Lower leg skin (tissue), 3 donors: ENCODE data around the gene RPL22.

Source experiments
- POLR2A ChIP-seq, 2 donors: fragments of 450-650 bp; IDR thresholded peaks; one replicate each; pipeline ENCODE4 v1.6.1; 2016 to 2017; ENCODE audit warnings: antibody characterized with exemption in 2 of 2, mild to moderate bottlenecking in 1 of 2, moderate library complexity in 1 of 2
- TF ChIP-seq, protein P1 (sequence below), 3 donors: fragments of 450-650 bp; IDR thresholded peaks; one replicate each; pipeline ENCODE4 v1.5.1; 2016; ENCODE audit warnings: antibody characterized with exemption in 3 of 3, mild to moderate bottlenecking in 3 of 3, moderate library complexity in 2 of 3

DNA sequence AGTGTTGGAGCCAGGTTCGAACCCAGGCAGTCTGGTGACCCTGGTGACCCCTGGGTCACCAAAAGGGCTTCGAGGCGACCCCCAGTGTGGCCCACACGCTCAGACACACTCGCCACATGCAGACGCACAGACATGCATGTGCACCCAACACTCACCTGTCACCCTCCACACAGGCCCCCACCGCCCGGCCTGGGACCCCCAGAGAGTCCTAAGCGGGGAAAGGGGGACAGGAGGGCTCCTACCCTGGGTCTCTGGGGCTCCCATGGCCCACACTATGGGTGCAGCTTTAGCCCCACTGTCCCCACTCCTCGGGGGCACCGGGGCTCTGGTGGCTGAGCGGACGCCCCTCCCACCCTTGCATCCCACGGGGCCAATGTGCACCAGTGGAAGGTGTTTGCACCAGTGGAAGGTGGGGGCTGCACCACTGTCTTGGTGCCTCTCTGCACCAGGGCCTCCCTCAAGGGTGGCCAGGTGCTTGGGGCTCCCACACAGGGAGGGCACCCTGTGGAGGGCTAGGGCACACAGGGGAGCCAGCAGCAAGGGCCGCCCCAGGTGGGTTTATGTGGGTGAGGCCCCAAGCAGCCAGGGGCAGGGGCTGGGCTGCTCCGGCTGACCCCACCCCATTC, 29.2 kb downstream of the RPL22 start:
- TF ChIP-seq, protein P1, sequence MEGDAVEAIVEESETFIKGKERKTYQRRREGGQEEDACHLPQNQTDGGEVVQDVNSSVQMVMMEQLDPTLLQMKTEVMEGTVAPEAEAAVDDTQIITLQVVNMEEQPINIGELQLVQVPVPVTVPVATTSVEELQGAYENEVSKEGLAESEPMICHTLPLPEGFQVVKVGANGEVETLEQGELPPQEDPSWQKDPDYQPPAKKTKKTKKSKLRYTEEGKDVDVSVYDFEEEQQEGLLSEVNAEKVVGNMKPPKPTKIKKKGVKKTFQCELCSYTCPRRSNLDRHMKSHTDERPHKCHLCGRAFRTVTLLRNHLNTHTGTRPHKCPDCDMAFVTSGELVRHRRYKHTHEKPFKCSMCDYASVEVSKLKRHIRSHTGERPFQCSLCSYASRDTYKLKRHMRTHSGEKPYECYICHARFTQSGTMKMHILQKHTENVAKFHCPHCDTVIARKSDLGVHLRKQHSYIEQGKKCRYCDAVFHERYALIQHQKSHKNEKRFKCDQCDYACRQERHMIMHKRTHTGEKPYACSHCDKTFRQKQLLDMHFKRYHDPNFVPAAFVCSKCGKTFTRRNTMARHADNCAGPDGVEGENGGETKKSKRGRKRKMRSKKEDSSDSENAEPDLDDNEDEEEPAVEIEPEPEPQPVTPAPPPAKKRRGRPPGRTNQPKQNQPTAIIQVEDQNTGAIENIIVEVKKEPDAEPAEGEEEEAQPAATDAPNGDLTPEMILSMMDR (IDR thresholded peaks at IDR 0.05): no peak
- no peak for TF ChIP-seq POLR2A (IDR thresholded peaks at IDR 0.05)
